AG10803 (cell line): ENCODE results near the gene SPTLC2.

ENCODE experiments used
- DNase-seq: peaks from one replicate; pipeline ENCODE4 v3.0.0; 2010; ENCODE audit warnings: low read depth
- H3K4me3 ChIP-seq: 2 replicates; pipeline ENCODE4 v1.5.1; 2011; ENCODE audit warnings: mild to moderate bottlenecking, low read length, control low read depth
- CTCF ChIP-seq: conservative IDR thresholded peaks from 2 replicates; pipeline ENCODE4 v1.5.1; 2011; ENCODE audit warnings: mild to moderate bottlenecking, low read length, control low read depth, inconsistent platforms

The SPTLC2 gene

GRCh38 chr14:77585385-77585784, 31.1 kb downstream of the SPTLC2 start:
- H3K4me3 ChIP-seq, result no peak overlapping the region
- no peak for DNase-seq
- TF ChIP-seq CTCF, result no peak

- DNase-seq, result no peak
- no peak overlapping the region for H3K4me3 ChIP-seq
- no peak for TF ChIP-seq CTCF
Observed at GRCh38 chr14:77584809-77585208, 31.6 kb downstream of the SPTLC2 start.

GRCh38 chr14:77583657-77584056, 32.8 kb downstream of the SPTLC2 start:
- H3K4me3 ChIP-seq, result no peak overlapping the region
- TF ChIP-seq CTCF, result no peak
- DNase-seq, result no peak

GRCh38 chr14:77582511-77582910, 33.9 kb downstream of the SPTLC2 start:
- DNase-seq, result no peak
- H3K4me3 ChIP-seq, result no peak overlapping the region
- TF ChIP-seq CTCF, result no peak

- TF ChIP-seq CTCF, result no peak
- peak; percentile 57 for DNase-seq
- peak overlapping the region; percentile 30 for H3K4me3 ChIP-seq
Observed at GRCh38 chr14:77580964-77581505, 35.4 kb downstream of the SPTLC2 start.

- H3K4me3 ChIP-seq, result no peak overlapping the region
- no peak for TF ChIP-seq CTCF
- no peak for DNase-seq
Observed at GRCh38 chr14:77580477-77580876, 36.0 kb downstream of the SPTLC2 start.

- H3K4me3 ChIP-seq, result no peak overlapping the region
- DNase-seq, result peak; percentile 61
- no peak for TF ChIP-seq CTCF
Observed at GRCh38 chr14:77579780-77580179, 36.7 kb downstream of the SPTLC2 start.
